AG04450 (cell line): ENCODE measurements around the gene OPA1. TPM values are rescaled to one million over a fixed set of nuclear protein-coding genes. Genes with fewer than 3 reads are reported as not detected.

Experiments
- CTCF ChIA-PET: fragments of 300-600, 350-600 bp; formaldehyde crosslinking; extraction: SDS; loops from one replicate; lab custom pipeline; 2022; ENCODE audit warnings: antibody characterized with exemption, inconsistent platforms; lab: Charles Lee
- POLR2A ChIA-PET: fragments of 350-600 bp; formaldehyde crosslinking; extraction: SDS; loops from one replicate; lab custom pipeline; 2021; ENCODE audit warnings: antibody characterized with exemption, inconsistent platforms; lab: Yijun Ruan, JAX
- DNase-seq: peaks from one replicate; pipeline ENCODE4 v3.0.0-alpha.2; 2011; ENCODE audit warnings: low read depth, low spot score
- H3K27ac ChIP-seq: one replicate; pipeline ENCODE4 v1.5.1; 2012; ENCODE audit warnings: low read depth, low read length, control low read depth
- H3K27me3 ChIP-seq: one replicate; pipeline ENCODE4 v1.6.0; 2012; ENCODE audit warnings: low read length; ENCODE audit not compliant: control insufficient read depth, insufficient read depth
- H3K4me3 ChIP-seq: 2 replicates; pipeline ENCODE4 v1.5.1; 2011; ENCODE audit warnings: mild to moderate bottlenecking, low read depth, low read length, control low read depth
- H3K9me3 ChIP-seq: 2 replicates; pipeline ENCODE4 v1.5.1; 2012; ENCODE audit warnings: low read length; ENCODE audit not compliant: control insufficient read depth, insufficient read depth
- polyA plus RNA-seq: library from polyadenylated mRNA; depleted of rRNA; stranded (reverse); fragments of >200 nt; gene quantifications from 2 replicates; pipeline ENCODE4 v1.2.3, GENCODE V29; 2011
- TF ChIP-seq, protein P1 (sequence below): IDR thresholded peaks from 2 replicates; pipeline ENCODE4 v1.5.1; 2011; ENCODE audit warnings: low read depth, low read length, control low read depth, inconsistent platforms

OPA1 gene
- polyA plus RNA-seq, 1 experiment: 52.1 TPM

DNA sequence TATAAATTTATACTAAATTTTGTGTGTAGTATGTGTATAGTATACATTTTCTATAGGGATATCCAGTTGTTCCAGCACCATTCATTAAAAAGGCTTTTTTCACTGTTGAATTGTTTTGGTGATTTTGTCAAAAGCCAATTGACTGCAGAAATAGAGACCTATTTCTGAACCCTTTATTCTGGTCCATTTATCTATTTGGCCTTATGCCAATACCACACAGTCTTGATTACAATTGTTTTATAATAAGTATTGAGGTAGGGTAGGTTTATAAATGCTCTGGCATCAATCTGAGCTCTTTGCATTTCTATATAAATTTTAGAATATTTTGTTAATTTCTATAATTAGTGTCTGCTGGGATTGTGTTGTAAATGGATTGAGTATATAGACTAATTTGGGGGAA lies 6.5 kb upstream of the OPA1 start:
- H3K9me3 ChIP-seq: no peaks in the 10 kb centered on the region
- ChIA-PET CTCF (interaction anchor here (0.8 kb wide), 1 partner anchor 14 kb away, joined by 3 read pairs; no protein-coding TSS in a partner anchor), POLR2A (no interaction called here)
- no peak overlapping the region for H3K4me3 ChIP-seq
- no peak overlapping the region for H3K27ac ChIP-seq
- TF ChIP-seq, protein P1, sequence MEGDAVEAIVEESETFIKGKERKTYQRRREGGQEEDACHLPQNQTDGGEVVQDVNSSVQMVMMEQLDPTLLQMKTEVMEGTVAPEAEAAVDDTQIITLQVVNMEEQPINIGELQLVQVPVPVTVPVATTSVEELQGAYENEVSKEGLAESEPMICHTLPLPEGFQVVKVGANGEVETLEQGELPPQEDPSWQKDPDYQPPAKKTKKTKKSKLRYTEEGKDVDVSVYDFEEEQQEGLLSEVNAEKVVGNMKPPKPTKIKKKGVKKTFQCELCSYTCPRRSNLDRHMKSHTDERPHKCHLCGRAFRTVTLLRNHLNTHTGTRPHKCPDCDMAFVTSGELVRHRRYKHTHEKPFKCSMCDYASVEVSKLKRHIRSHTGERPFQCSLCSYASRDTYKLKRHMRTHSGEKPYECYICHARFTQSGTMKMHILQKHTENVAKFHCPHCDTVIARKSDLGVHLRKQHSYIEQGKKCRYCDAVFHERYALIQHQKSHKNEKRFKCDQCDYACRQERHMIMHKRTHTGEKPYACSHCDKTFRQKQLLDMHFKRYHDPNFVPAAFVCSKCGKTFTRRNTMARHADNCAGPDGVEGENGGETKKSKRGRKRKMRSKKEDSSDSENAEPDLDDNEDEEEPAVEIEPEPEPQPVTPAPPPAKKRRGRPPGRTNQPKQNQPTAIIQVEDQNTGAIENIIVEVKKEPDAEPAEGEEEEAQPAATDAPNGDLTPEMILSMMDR: no peak
- DNase-seq: no peak
- H3K27me3 ChIP-seq: peaks cover 3% of the 10 kb centered on the region

DNA sequence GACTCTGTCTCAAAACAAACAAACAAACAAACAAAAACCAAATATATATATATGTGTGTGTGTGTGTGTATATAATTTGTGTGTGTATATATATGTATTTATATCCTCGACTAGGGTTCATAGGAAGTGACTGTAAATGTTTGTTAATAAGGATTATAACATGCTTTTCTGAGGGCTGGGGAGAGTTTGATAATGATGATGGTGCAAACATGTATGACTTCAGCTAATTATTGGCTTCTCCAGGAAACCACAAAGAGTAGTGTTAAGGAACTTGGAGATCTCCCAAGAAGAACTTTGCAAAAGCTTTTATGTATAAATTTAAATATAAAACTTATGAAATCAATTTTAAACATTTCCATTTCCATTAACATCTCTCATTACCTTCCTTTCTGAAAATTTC lies 3.9 kb upstream of the OPA1 start:
- TF ChIP-seq, protein P1: no peak
- ChIA-PET CTCF (no interaction called here), POLR2A (no interaction called here)
- Histone ChIP-seq H3K27ac (no peak overlapping the region), H3K4me3 (no peak overlapping the region), H3K27me3 (peaks cover 3% of the 10 kb centered on the region), H3K9me3 (no peaks in the 10 kb centered on the region)
- no peak for DNase-seq

DNA sequence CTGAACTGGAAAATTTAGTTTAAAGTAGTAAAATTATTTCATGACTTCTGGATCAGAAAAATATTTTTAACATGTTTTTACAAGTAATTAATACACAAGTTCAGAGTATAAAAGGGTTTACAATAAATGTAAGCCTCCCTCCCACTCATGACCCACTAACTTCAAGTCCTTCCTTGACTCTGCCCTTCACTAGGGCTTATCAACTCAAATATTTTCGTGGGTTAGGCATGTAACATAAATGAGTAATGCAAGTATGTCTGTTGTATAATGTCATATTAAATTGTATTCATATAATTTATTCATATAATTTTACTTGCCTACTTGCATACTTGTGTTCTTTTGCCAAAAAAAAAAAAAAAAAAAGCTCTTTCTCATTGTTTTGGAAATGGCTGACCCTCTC lies 3.4 kb upstream of the OPA1 start:
- Histone ChIP-seq H3K4me3 (no peak overlapping the region), H3K27me3 (peaks cover 3% of the 10 kb centered on the region), H3K9me3 (no peaks in the 10 kb centered on the region), H3K27ac (no peak overlapping the region)
- ChIA-PET POLR2A (no interaction called here), CTCF (no interaction called here)
- no peak for DNase-seq
- TF ChIP-seq, protein P1: no peak

DNA sequence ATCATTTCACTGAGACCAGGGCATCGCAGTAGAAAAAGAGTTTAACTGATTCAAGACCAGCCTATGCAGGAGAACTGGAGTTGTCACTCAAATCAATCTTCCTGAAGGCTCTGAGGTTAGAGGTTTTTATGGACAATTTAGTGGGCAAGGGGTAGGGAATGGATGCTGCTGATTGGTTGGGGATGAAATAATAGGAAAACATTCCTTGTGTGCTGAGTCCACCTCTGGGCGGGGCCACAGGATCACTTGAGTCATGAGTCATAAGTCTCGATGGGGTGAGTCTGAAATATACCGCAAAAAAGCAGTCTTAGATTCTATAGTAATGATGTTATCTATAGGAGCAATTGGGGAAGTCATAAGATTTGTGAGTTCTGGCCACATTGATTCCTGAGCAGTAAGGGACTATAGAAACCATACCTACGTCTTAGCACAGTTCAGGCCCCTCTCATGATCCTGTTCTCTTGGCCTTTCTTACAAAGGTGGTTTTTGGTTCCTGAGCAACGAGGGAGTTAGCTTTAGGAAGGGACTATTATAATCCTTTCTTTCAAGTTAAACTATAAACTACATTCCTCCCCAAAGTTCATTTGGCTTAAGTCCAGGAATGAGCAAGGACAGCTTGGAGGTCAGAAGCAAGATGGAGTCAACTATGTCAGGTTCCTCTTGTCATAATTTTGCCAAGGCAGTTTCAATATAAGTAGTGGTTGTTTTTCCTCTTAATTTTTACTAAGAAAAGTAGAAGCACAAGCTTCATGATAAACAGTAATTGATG lies 2.7 kb upstream of the OPA1 start:
- H3K27ac ChIP-seq: peak overlapping the region; percentile 47

DNA sequence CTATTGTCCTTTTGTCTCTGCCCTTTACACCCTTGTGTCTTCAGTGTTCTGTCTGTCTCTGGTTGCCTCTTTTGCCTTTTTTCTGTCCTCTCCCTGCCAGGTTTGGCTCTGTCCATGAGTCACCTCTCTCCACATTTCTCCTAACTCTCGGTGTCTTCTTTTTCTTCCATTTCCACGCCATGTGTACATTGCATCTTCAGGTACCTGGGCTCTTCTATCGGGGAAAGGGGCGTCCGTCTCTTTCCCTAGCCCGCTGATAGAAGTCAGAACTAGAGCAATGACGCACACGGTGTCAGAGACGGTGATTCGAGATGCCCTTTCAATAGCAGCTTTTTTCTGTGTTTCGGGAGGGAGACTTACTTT lies 641 bp downstream of the OPA1 start:
- CTCF ChIA-PET: interaction anchor here (0.6 to 2.1 kb wide), 3 partner anchors 9 to 72 kb away, joined by 3 to 5 read pairs (median 3); no protein-coding TSS in a partner anchor
- DNase-seq: no peak
- POLR2A ChIA-PET: no interaction called here
- H3K9me3 ChIP-seq: no peaks in the 10 kb centered on the region
- H3K27ac ChIP-seq: peak overlapping the region; percentile 57
- TF ChIP-seq, protein P1: no peak
- peak overlapping the region; percentile 88 for H3K4me3 ChIP-seq
- H3K27me3 ChIP-seq: no peaks in the 10 kb centered on the region

More for the DNA sequence above, 2.7 kb upstream of the OPA1 start:
- DNase-seq: no peak
- H3K4me3 ChIP-seq: no peak overlapping the region
- H3K9me3 ChIP-seq: no peaks in the 10 kb centered on the region
- TF ChIP-seq, protein P1: no peak
- H3K27me3 ChIP-seq: peaks cover 3% of the 10 kb centered on the region
- CTCF ChIA-PET: interaction anchor here (0.6 kb wide), 2 partner anchors 75 to 944 kb away, joined by 3 to 5 read pairs; no protein-coding TSS in a partner anchor
- POLR2A ChIA-PET: no interaction called here
